GF-D8 (cell line): ENCODE data around the gene POLG.
"Not testable (repeated sequence)": the region's sequence is repeated elsewhere in the genome, so short reads cannot be mapped to it uniquely, and the experiment has no call there.

Experiments used
- DNase-seq: peaks from one replicate; lab custom pipeline; 2025; lab: John Stamatoyannopoulos, UW

Gene POLG

DNA sequence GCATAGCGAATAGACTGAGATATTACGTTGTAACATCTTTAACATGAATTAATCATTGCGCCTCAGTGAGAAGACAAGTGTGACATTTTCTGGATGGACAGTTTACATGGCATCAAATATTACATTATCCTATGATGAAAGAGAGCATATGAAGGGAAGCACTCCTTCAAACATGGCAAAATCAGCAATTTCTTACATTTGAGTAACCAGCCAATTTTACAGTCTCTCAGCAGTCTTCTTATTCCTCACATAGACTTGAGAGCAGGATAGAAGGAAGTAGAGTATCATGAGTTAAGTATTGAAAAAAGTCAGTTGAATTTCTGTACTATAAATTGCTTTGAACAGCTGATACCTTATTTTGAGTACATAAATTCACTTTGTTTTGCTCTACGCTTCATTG, 52.0 kb downstream of the POLG start:
- no peak for DNase-seq

DNA sequence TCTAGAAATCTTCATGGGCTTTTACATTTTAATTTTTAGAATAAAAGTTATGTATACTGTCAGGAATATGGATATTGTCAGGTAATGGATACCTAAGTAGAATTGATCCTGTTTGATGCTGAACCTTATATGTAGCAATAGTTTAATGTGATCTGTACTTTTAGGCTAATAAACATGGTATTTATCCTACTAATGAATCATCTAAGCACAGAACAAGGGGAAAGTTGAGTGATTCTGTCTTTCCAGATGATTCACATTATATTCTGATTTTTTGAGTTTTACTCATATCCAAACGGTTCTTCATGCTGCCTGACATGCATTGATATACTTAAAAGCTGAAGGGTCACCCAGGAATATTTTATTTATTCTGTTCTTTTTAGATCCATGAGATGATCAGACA, 56.3 kb downstream of the POLG start:
- no peak for DNase-seq

DNA sequence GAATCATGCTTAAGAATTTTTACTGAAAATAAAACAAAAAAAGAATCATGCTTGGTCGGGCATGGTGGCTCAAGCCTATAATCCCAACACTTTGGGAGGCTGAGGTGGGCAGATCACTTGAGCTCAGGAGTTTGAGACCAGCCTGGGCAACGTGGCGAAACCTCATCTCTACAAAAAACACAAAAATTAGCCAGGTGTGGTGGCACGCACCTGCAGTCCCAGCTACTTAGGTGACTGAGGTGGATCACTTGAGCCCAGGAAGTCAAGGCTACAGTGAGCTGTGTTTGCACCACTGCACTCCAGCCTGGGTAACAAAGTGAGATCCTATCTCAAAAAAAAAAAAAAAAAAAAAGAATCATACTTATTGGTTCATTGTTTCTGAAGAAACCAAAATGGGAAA, 57.3 kb downstream of the POLG start:
- not testable (repeated sequence) for DNase-seq
